ENCODE data around the gene SLC26A9.

- TF ChIP-seq, protein P1, sequence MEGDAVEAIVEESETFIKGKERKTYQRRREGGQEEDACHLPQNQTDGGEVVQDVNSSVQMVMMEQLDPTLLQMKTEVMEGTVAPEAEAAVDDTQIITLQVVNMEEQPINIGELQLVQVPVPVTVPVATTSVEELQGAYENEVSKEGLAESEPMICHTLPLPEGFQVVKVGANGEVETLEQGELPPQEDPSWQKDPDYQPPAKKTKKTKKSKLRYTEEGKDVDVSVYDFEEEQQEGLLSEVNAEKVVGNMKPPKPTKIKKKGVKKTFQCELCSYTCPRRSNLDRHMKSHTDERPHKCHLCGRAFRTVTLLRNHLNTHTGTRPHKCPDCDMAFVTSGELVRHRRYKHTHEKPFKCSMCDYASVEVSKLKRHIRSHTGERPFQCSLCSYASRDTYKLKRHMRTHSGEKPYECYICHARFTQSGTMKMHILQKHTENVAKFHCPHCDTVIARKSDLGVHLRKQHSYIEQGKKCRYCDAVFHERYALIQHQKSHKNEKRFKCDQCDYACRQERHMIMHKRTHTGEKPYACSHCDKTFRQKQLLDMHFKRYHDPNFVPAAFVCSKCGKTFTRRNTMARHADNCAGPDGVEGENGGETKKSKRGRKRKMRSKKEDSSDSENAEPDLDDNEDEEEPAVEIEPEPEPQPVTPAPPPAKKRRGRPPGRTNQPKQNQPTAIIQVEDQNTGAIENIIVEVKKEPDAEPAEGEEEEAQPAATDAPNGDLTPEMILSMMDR (IDR thresholded peaks at IDR 0.05; ENCODE audit: insufficient read depth, low read length) = no peak
- no peak for TF ChIP-seq POLR2AphosphoS5 (IDR thresholded peaks at IDR 0.05; ENCODE audit: low read depth)
- TF ChIP-seq REST (IDR thresholded peaks at IDR 0.05; ENCODE audit: insufficient replicate concordance, low read depth) = no peak
- no peak for TF ChIP-seq GABPA (IDR thresholded peaks at IDR 0.05; ENCODE audit: low read depth)
Measured at GRCh38 chr1:205870236-205870635, 73.0 kb downstream of the SLC26A9 start.

Measured in HL-60 (cell line).